Measurements from ENCODE around the gene PLA2G6. TPM values are rescaled to one million over a fixed set of nuclear protein-coding genes. Genes with fewer than 3 reads are reported as not detected.

Gene PLA2G6
- polyA plus RNA-seq, 4 donors = 36.5 to 47.8 (median 39.9) TPM

Other genes with a start within 250 kb of the PLA2G6 start
- 1 to 10 TPM; 6.1 to 8.0 (median 6.8) TPM for gene C22orf23, start 228.2 kb downstream of the PLA2G6 start, polyA plus RNA-seq (ENCODE audit: insufficient read length in 4 of 4)
- 10 to 100 TPM; 55.4 to 82.1 (median 63.8) TPM for gene POLR2F, start 228.1 kb downstream of the PLA2G6 start, polyA plus RNA-seq (ENCODE audit: insufficient read length in 4 of 4)
- 1 to 10 TPM in 3 of 4 donors, under 1 TPM in 1; 0.91 to 3.8 (median 1.3) TPM for gene SOX10, start 197.3 kb downstream of the PLA2G6 start, polyA plus RNA-seq (ENCODE audit: insufficient read length in 4 of 4)
- gene PICK1, start 124.4 kb downstream of the PLA2G6 start, polyA plus RNA-seq (ENCODE audit: insufficient read length in 4 of 4) = 10 to 100 TPM; 27.5 to 38.8 (median 29.3) TPM
- 1 to 10 TPM in 3 of 4 donors, under 1 TPM in 1; 0.72 to 1.8 (median 1.1) TPM for gene SLC16A8, start 97.6 kb downstream of the PLA2G6 start, polyA plus RNA-seq (ENCODE audit: insufficient read length in 4 of 4)
- 1 to 10 TPM; 5.0 to 7.5 (median 6.6) TPM for gene BAIAP2L2, start 71.1 kb downstream of the PLA2G6 start, polyA plus RNA-seq (ENCODE audit: insufficient read length in 4 of 4)
- 1 to 10 TPM; 2.5 to 4.9 (median 3.1) TPM for gene MAFF, start 20.2 kb upstream of the PLA2G6 start, polyA plus RNA-seq (ENCODE audit: insufficient read length in 4 of 4)
- gene TMEM184B, start 91.2 kb upstream of the PLA2G6 start, polyA plus RNA-seq (ENCODE audit: insufficient read length in 4 of 4) = 10 to 100 TPM; 37.9 to 45.4 (median 40.9) TPM
- 100 to 1,000 TPM; 111 to 146 (median 127) TPM for gene CSNK1E, start 135.6 kb upstream of the PLA2G6 start, polyA plus RNA-seq (ENCODE audit: insufficient read length in 4 of 4)